Measurements from ENCODE around the gene IARS2. TPM values are rescaled to one million over a fixed set of nuclear protein-coding genes. Genes with fewer than 3 reads are reported as not detected.
"Not testable (repeated sequence)": the region's sequence is repeated elsewhere in the genome, so short reads cannot be mapped to it uniquely, and the experiment has no call there.

The IARS2 gene
- total RNA-seq, 1 donor from 2014 or later: 35.4 TPM

- Mint-ChIP-seq H3K27ac (ENCODE audit: unreplicated experiment) (peak within 1 kb of the TSS; percentile 57), H3K4me1 (ENCODE audit: low read depth, unreplicated experiment) (peaks cover 2% of the 10 kb centered on the region), H3K27me3 (ENCODE audit: unreplicated experiment) (peaks cover 4% of the 10 kb centered on the region), H3K36me3 (ENCODE audit: unreplicated experiment) (no peaks in the 10 kb centered on the region), H3K9me3 (ENCODE audit: unreplicated experiment) (peaks cover 2% of the 10 kb centered on the region), H3K4me3 (ENCODE audit: unreplicated experiment) (peak within 1 kb of the TSS; percentile 98)
- no peak for TF ChIP-seq CTCF (IDR thresholded peaks at IDR 0.05; ENCODE audit: partially characterized antibody, unreplicated experiment)
- DNase-seq: peak; percentile 94
Measured at GRCh38 chr1:220089650-220090556, 4.0 kb upstream of the IARS2 start, which contains the start of gene BPNT1. Gene BPNT1 (minus strand): TSS chr1:220089788. CDS start chr1:220079846, 9,942 bp downstream.

GRCh38 chr1:220092694-220093093 lies 1.2 kb upstream of the IARS2 start:
- no peak for TF ChIP-seq CTCF (IDR thresholded peaks at IDR 0.05; ENCODE audit: partially characterized antibody, unreplicated experiment)
- H3K27me3 Mint-ChIP-seq (ENCODE audit: unreplicated experiment): peaks cover 4% of the 10 kb centered on the region
- no peaks in the 10 kb centered on the region for H3K4me1 Mint-ChIP-seq (ENCODE audit: low read depth, unreplicated experiment)
- no peak for DNase-seq
- no peak overlapping the region for H3K4me3 Mint-ChIP-seq (ENCODE audit: unreplicated experiment)
- no peak overlapping the region for H3K27ac Mint-ChIP-seq (ENCODE audit: unreplicated experiment)
- no peaks in the 10 kb centered on the region for H3K36me3 Mint-ChIP-seq (ENCODE audit: unreplicated experiment)
- H3K9me3 Mint-ChIP-seq (ENCODE audit: unreplicated experiment): peaks cover 2% of the 10 kb centered on the region

- no peak for DNase-seq
- no peak for TF ChIP-seq CTCF (IDR thresholded peaks at IDR 0.05; ENCODE audit: partially characterized antibody, unreplicated experiment)
- no peaks in the 10 kb centered on the region for H3K36me3 Mint-ChIP-seq (ENCODE audit: unreplicated experiment)
- H3K9me3 Mint-ChIP-seq (ENCODE audit: unreplicated experiment): peaks cover 5% of the 10 kb centered on the region
- H3K27ac Mint-ChIP-seq (ENCODE audit: unreplicated experiment): no peak overlapping the region
- no peaks in the 10 kb centered on the region for H3K4me1 Mint-ChIP-seq (ENCODE audit: low read depth, unreplicated experiment)
- peak overlapping the region; percentile 46 for H3K4me3 Mint-ChIP-seq (ENCODE audit: unreplicated experiment)
- peaks cover 4% of the 10 kb centered on the region for H3K27me3 Mint-ChIP-seq (ENCODE audit: unreplicated experiment)
Measured at GRCh38 chr1:220093361-220094015, 444 bp upstream of the IARS2 start.

GRCh38 chr1:220099826-220100225 lies 5.9 kb downstream of the IARS2 start:
- no peaks in the 10 kb centered on the region for H3K36me3 Mint-ChIP-seq (ENCODE audit: unreplicated experiment)
- no peak for TF ChIP-seq CTCF (IDR thresholded peaks at IDR 0.05; ENCODE audit: partially characterized antibody, unreplicated experiment)
- DNase-seq: no peak
- no peak overlapping the region for H3K27ac Mint-ChIP-seq (ENCODE audit: unreplicated experiment)
- H3K4me3 Mint-ChIP-seq (ENCODE audit: unreplicated experiment): no peak overlapping the region
- H3K4me1 Mint-ChIP-seq (ENCODE audit: low read depth, unreplicated experiment): no peaks in the 10 kb centered on the region
- no peaks in the 10 kb centered on the region for H3K27me3 Mint-ChIP-seq (ENCODE audit: unreplicated experiment)
- H3K9me3 Mint-ChIP-seq (ENCODE audit: unreplicated experiment): peaks cover 3% of the 10 kb centered on the region

GRCh38 chr1:220110473-220110872 lies 16.5 kb downstream of the IARS2 start:
- not testable (repeated sequence) for H3K27ac Mint-ChIP-seq (ENCODE audit: unreplicated experiment); H3K4me1 Mint-ChIP-seq (ENCODE audit: low read depth, unreplicated experiment); H3K4me3 Mint-ChIP-seq (ENCODE audit: unreplicated experiment); DNase-seq; H3K27me3 Mint-ChIP-seq (ENCODE audit: unreplicated experiment); H3K36me3 Mint-ChIP-seq (ENCODE audit: unreplicated experiment); H3K9me3 Mint-ChIP-seq (ENCODE audit: unreplicated experiment)

- not testable (repeated sequence) for H3K9me3 Mint-ChIP-seq (ENCODE audit: unreplicated experiment); DNase-seq; H3K36me3 Mint-ChIP-seq (ENCODE audit: unreplicated experiment); H3K4me1 Mint-ChIP-seq (ENCODE audit: low read depth, unreplicated experiment); H3K4me3 Mint-ChIP-seq (ENCODE audit: unreplicated experiment); H3K27me3 Mint-ChIP-seq (ENCODE audit: unreplicated experiment); H3K27ac Mint-ChIP-seq (ENCODE audit: unreplicated experiment)
Measured at GRCh38 chr1:220112600-220112999, 18.7 kb downstream of the IARS2 start.

Data from glutamatergic neuron (in vitro differentiated cells).